ENCODE data around the gene PPP1R3D. TPM values are rescaled to one million over a fixed set of nuclear protein-coding genes. Genes with fewer than 3 reads are reported as not detected.

Gene PPP1R3D
- total and polyA plus RNA-seq, 9 of the 15 experiments (the other 6 are each of a cell fraction or from before 2014, with no cell fraction given): 0.35 to 3.3 (median 1.8) TPM

DNA sequence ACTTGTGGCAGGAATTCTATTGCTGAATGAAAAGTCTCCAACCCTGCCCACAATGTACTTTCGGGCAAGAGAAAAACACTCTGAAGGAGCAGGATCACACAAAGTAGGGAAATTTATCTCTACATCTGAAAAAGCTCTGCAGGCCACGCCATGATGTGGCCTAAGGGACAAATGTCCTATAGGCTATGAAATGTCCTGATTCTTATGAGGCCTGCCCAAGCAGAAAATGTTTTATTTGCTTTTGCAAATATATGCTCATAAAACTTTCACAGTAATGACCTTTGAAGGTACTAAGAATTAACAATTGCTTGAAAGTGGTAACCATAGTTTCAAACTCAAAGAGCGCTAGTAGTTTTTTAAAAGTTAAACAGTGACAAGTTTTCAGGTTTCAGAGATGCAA lies 37.6 kb downstream of the PPP1R3D start (continued):
- TF ChIP-seq, protein P1, sequence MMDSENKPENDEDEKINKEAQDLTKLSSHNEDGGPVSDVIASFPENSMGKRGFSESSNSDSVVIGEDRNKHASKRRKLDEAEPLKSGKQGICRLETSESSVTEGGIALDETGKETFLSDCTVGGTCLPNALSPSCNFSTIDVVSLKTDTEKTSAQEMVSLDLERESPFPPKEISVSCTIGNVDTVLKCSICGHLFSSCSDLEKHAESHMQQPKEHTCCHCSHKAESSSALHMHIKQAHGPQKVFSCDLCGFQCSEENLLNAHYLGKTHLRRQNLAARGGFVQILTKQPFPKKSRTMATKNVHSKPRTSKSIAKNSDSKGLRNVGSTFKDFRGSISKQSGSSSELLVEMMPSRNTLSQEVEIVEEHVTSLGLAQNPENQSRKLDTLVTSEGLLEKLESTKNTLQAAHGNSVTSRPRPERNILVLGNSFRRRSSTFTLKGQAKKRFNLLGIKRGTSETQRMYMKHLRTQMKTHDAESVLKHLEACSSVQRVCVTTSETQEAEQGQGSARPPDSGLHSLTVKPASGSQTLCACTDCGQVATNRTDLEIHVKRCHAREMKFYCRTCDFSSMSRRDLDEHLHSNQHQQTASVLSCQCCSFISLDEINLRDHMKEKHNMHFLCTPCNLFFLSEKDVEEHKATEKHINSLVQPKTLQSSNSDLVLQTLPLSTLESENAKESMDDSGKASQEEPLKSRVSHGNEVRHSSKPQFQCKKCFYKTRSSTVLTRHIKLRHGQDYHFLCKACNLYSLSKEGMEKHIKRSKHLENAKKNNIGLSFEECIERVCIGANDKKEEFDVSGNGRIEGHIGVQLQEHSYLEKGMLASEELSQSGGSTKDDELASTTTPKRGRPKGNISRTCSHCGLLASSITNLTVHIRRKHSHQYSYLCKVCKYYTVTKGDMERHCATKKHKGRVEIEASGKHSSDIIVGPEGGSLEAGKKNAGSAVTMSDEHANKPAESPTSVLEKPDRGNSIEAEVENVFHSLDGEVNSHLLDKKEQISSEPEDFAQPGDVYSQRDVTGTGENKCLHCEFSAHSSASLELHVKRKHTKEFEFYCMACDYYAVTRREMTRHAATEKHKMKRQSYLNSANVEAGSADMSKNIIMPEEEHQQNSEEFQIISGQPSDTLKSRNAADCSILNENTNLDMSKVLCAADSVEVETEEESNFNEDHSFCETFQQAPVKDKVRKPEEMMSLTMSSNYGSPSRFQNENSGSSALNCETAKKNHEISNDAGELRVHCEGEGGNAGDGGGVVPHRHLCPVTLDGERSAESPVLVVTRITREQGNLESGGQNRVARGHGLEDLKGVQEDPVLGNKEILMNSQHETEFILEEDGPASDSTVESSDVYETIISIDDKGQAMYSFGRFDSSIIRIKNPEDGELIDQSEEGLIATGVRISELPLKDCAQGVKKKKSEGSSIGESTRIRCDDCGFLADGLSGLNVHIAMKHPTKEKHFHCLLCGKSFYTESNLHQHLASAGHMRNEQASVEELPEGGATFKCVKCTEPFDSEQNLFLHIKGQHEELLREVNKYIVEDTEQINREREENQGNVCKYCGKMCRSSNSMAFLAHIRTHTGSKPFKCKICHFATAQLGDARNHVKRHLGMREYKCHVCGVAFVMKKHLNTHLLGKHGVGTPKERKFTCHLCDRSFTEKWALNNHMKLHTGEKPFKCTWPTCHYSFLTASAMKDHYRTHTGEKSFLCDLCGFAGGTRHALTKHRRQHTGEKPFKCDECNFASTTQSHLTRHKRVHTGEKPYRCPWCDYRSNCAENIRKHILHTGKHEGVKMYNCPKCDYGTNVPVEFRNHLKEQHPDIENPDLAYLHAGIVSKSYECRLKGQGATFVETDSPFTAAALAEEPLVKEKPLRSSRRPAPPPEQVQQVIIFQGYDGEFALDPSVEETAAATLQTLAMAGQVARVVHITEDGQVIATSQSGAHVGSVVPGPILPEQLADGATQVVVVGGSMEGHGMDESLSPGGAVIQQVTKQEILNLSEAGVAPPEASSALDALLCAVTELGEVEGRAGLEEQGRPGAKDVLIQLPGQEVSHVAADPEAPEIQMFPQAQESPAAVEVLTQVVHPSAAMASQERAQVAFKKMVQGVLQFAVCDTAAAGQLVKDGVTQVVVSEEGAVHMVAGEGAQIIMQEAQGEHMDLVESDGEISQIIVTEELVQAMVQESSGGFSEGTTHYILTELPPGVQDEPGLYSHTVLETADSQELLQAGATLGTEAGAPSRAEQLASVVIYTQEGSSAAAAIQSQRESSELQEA (IDR thresholded peaks at IDR 0.05; ENCODE audit: low read depth): no peak
- TF ChIP-seq, protein P2, sequence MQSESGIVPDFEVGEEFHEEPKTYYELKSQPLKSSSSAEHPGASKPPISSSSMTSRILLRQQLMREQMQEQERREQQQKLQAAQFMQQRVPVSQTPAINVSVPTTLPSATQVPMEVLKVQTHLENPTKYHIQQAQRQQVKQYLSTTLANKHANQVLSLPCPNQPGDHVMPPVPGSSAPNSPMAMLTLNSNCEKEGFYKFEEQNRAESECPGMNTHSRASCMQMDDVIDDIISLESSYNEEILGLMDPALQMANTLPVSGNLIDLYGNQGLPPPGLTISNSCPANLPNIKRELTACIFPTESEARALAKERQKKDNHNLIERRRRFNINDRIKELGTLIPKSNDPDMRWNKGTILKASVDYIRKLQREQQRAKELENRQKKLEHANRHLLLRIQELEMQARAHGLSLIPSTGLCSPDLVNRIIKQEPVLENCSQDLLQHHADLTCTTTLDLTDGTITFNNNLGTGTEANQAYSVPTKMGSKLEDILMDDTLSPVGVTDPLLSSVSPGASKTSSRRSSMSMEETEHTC (IDR thresholded peaks at IDR 0.05): no peak
- TF ChIP-seq, protein P3, sequence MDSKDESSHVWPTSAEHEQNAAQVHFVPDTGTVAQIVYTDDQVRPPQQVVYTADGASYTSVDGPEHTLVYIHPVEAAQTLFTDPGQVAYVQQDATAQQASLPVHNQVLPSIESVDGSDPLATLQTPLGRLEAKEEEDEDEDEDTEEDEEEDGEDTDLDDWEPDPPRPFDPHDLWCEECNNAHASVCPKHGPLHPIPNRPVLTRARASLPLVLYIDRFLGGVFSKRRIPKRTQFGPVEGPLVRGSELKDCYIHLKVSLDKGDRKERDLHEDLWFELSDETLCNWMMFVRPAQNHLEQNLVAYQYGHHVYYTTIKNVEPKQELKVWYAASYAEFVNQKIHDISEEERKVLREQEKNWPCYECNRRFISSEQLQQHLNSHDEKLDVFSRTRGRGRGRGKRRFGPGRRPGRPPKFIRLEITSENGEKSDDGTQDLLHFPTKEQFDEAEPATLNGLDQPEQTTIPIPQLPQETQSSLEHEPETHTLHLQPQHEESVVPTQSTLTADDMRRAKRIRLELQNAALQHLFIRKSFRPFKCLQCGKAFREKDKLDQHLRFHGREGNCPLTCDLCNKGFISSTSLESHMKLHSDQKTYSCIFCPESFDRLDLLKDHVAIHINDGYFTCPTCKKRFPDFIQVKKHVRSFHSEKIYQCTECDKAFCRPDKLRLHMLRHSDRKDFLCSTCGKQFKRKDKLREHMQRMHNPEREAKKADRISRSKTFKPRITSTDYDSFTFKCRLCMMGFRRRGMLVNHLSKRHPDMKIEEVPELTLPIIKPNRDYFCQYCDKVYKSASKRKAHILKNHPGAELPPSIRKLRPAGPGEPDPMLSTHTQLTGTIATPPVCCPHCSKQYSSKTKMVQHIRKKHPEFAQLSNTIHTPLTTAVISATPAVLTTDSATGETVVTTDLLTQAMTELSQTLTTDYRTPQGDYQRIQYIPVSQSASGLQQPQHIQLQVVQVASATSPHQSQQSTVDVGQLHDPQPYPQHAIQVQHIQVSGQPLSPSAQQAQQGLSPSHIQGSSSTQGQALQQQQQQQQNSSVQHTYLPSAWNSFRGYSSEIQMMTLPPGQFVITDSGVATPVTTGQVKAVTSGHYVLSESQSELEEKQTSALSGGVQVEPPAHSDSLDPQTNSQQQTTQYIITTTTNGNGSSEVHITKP (IDR thresholded peaks at IDR 0.05; ENCODE audit: partially characterized antibody): no peak
- TF ChIP-seq, protein P4, sequence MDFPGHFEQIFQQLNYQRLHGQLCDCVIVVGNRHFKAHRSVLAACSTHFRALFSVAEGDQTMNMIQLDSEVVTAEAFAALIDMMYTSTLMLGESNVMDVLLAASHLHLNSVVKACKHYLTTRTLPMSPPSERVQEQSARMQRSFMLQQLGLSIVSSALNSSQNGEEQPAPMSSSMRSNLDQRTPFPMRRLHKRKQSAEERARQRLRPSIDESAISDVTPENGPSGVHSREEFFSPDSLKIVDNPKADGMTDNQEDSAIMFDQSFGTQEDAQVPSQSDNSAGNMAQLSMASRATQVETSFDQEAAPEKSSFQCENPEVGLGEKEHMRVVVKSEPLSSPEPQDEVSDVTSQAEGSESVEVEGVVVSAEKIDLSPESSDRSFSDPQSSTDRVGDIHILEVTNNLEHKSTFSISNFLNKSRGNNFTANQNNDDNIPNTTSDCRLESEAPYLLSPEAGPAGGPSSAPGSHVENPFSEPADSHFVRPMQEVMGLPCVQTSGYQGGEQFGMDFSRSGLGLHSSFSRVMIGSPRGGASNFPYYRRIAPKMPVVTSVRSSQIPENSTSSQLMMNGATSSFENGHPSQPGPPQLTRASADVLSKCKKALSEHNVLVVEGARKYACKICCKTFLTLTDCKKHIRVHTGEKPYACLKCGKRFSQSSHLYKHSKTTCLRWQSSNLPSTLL (IDR thresholded peaks at IDR 0.05): no peak
- TF ChIP-seq NCOA2 (IDR thresholded peaks at IDR 0.05; ENCODE audit: partially characterized antibody in 2 of 2) (no peak), ZNF175 (CRISPR knock-in tag; IDR thresholded peaks at IDR 0.05; ENCODE audit: low read depth) (no peak), DNMT1 (IDR thresholded peaks at IDR 0.05) (no peak), ZNF586 (CRISPR knock-in tag; conservative IDR thresholded peaks at IDR 0.05) (no peak), ZNF57 (CRISPR knock-in tag; IDR thresholded peaks at IDR 0.05) (no peak), ETV5 (CRISPR knock-in tag; IDR thresholded peaks at IDR 0.05; ENCODE audit: low read depth) (no peak), HNRNPH1 (optimal IDR thresholded peaks at IDR 0.05; ENCODE audit: low read depth, low read length) (no peak)
